ENCODE measurements around the gene STRAP.
"Not testable (repeated sequence)": the region's sequence is repeated elsewhere in the genome, so short reads cannot be mapped to it uniquely, and the experiment has no call there.

The STRAP gene

GRCh38 chr12:15868186-15868585 lies 14.0 kb upstream of the STRAP start:
- Histone ChIP-seq H2AFZ (ENCODE audit: low read length) (no peak overlapping the region), H3K4me2 (ENCODE audit: low read length) (no peak overlapping the region), H3K27me3 (ENCODE audit: insufficient read depth, low read length) (no peaks in the 10 kb centered on the region), H3K27ac (ENCODE audit: low read depth, low read length, poor library complexity, severe bottlenecking) (no peak overlapping the region), H3K79me2 (ENCODE audit: insufficient read depth, low read length) (no peaks in the 10 kb centered on the region), H3K9ac (ENCODE audit: low read length) (no peak overlapping the region), H3F3A (ENCODE audit: insufficient read depth, low read length) (no peaks in the 10 kb centered on the region), H3K36me3 (ENCODE audit: insufficient read depth, low read length) (no peaks in the 10 kb centered on the region), H3K9me3 (ENCODE audit: low read length) (no peaks in the 10 kb centered on the region), H4K20me1 (ENCODE audit: insufficient read depth, low read length) (no peaks in the 10 kb centered on the region), H3K9me2 (ENCODE audit: low read depth, low read length) (no peaks in the 10 kb centered on the region), H3K4me1 (ENCODE audit: insufficient read depth, low read length, severe bottlenecking) (no peaks in the 10 kb centered on the region), H3K4me3 (ENCODE audit: low read depth, low read length, poor library complexity, severe bottlenecking) (no peak overlapping the region)
- TF ChIP-seq EZH2 (IDR thresholded peaks at IDR 0.05; ENCODE audit: borderline replicate concordance, low read length) (no peak), CTCF (IDR thresholded peaks at IDR 0.05; ENCODE audit: low read length) (no peak)

- no peaks in the 10 kb centered on the region for H3K27me3 ChIP-seq (ENCODE audit: insufficient read depth, low read length)
- H3K27ac ChIP-seq (ENCODE audit: low read depth, low read length, poor library complexity, severe bottlenecking): no peak overlapping the region
- no peak overlapping the region for H3K9ac ChIP-seq (ENCODE audit: low read length)
- H3K36me3 ChIP-seq (ENCODE audit: insufficient read depth, low read length): no peaks in the 10 kb centered on the region
- H3K9me3 ChIP-seq (ENCODE audit: low read length): no peaks in the 10 kb centered on the region
- no peaks in the 10 kb centered on the region for H3K9me2 ChIP-seq (ENCODE audit: low read depth, low read length)
- H2AFZ ChIP-seq (ENCODE audit: low read length): no peak overlapping the region
- no peaks in the 10 kb centered on the region for H3F3A ChIP-seq (ENCODE audit: insufficient read depth, low read length)
- no peak overlapping the region for H3K4me3 ChIP-seq (ENCODE audit: low read depth, low read length, poor library complexity, severe bottlenecking)
- H3K79me2 ChIP-seq (ENCODE audit: insufficient read depth, low read length): no peaks in the 10 kb centered on the region
- H3K4me1 ChIP-seq (ENCODE audit: insufficient read depth, low read length, severe bottlenecking): no peaks in the 10 kb centered on the region
- H4K20me1 ChIP-seq (ENCODE audit: insufficient read depth, low read length): no peaks in the 10 kb centered on the region
- TF ChIP-seq EZH2 (IDR thresholded peaks at IDR 0.05; ENCODE audit: borderline replicate concordance, low read length): no peak
- H3K4me2 ChIP-seq (ENCODE audit: low read length): no peak overlapping the region
These were observed 8.6 kb upstream of the STRAP start for GRCh38 chr12:15873556-15873955.

GRCh38 chr12:15874556-15875145 lies 7.5 kb upstream of the STRAP start:
- not testable (repeated sequence) for H3F3A ChIP-seq (ENCODE audit: insufficient read depth, low read length); H3K36me3 ChIP-seq (ENCODE audit: insufficient read depth, low read length); H3K9me2 ChIP-seq (ENCODE audit: low read depth, low read length); H3K27ac ChIP-seq (ENCODE audit: low read depth, low read length, poor library complexity, severe bottlenecking); H3K4me1 ChIP-seq (ENCODE audit: insufficient read depth, low read length, severe bottlenecking); H3K9ac ChIP-seq (ENCODE audit: low read length); H3K4me2 ChIP-seq (ENCODE audit: low read length); H3K27me3 ChIP-seq (ENCODE audit: insufficient read depth, low read length); H3K4me3 ChIP-seq (ENCODE audit: low read depth, low read length, poor library complexity, severe bottlenecking); H2AFZ ChIP-seq (ENCODE audit: low read length); H3K79me2 ChIP-seq (ENCODE audit: insufficient read depth, low read length); H3K9me3 ChIP-seq (ENCODE audit: low read length); H4K20me1 ChIP-seq (ENCODE audit: insufficient read depth, low read length)

- H3K9me2 ChIP-seq (ENCODE audit: low read depth, low read length): no peaks in the 10 kb centered on the region
- TF ChIP-seq CTCF (IDR thresholded peaks at IDR 0.05; ENCODE audit: low read length): no peak
- no peaks in the 10 kb centered on the region for H3K4me1 ChIP-seq (ENCODE audit: insufficient read depth, low read length, severe bottlenecking)
- H3F3A ChIP-seq (ENCODE audit: insufficient read depth, low read length): no peaks in the 10 kb centered on the region
- H3K4me3 ChIP-seq (ENCODE audit: low read depth, low read length, poor library complexity, severe bottlenecking): no peak overlapping the region
- H3K9me3 ChIP-seq (ENCODE audit: low read length): no peaks in the 10 kb centered on the region
- no peak overlapping the region for H2AFZ ChIP-seq (ENCODE audit: low read length)
- H3K36me3 ChIP-seq (ENCODE audit: insufficient read depth, low read length): no peaks in the 10 kb centered on the region
- H3K27ac ChIP-seq (ENCODE audit: low read depth, low read length, poor library complexity, severe bottlenecking): no peak overlapping the region
- no peaks in the 10 kb centered on the region for H4K20me1 ChIP-seq (ENCODE audit: insufficient read depth, low read length)
- no peak overlapping the region for H3K9ac ChIP-seq (ENCODE audit: low read length)
- no peaks in the 10 kb centered on the region for H3K27me3 ChIP-seq (ENCODE audit: insufficient read depth, low read length)
- H3K4me2 ChIP-seq (ENCODE audit: low read length): no peak overlapping the region
- no peaks in the 10 kb centered on the region for H3K79me2 ChIP-seq (ENCODE audit: insufficient read depth, low read length)
These were observed 6.3 kb upstream of the STRAP start for GRCh38 chr12:15875863-15876262.
